Measurements from ENCODE around the gene AFF3. TPM values are rescaled to one million over a fixed set of nuclear protein-coding genes. Genes with fewer than 3 reads are reported as not detected.

AFF3 gene
- total and polyA plus RNA-seq, 10 of the 15 experiments (the other 5 are each of a cell fraction or from before 2014, with no cell fraction given): 0.26 to 5.5 (median 3.0) TPM

GRCh38 chr2:99576775-99577174 lies 565.6 kb downstream of the AFF3 start (continued):
- TF ChIP-seq BCLAF1 (IDR thresholded peaks at IDR 0.05) (no peak), CHD2 (IDR thresholded peaks at IDR 0.05; ENCODE audit: borderline replicate concordance, low read depth, low read length) (no peak), SREBF1 (IDR thresholded peaks at IDR 0.05; ENCODE audit: low read length) (no peak), SMAD5 (IDR thresholded peaks at IDR 0.05; ENCODE audit: low read depth) (no peak), MLLT1 (IDR thresholded peaks at IDR 0.05) (no peak)

GRCh38 chr2:99573634-99574251 lies 568.6 kb downstream of the AFF3 start:
- 45% methylated on average over 11 of the region's 11 CpGs for WGBS (ENCODE audit: insufficient coverage, insufficient replicate concordance, low lambda C conversion rate, missing lambda C conversion rate)
- Histone ChIP-seq H3K27me3 (replicated peaks in 1 of 2; ENCODE audit: control insufficient read depth in 2 of 2, insufficient read depth in 2 of 2, low read length in 1 of 2) (no peaks in the 10 kb centered on the region; a peak in 2 of 4 replicates), H3K4me1 (ENCODE audit: control insufficient read depth, insufficient read depth, low read length) (no peaks in the 10 kb centered on the region), H3K79me2 (ENCODE audit: control insufficient read depth, insufficient read depth, low read length) (no peaks in the 10 kb centered on the region), H3K4me3 (no peak overlapping the region), H3K9ac (ENCODE audit: control insufficient read depth, insufficient read depth, low read length) (no peak overlapping the region), H3K36me3 (ENCODE audit: control insufficient read depth in 2 of 2, insufficient read depth in 2 of 2, low read length in 1 of 2) (no peaks in the 10 kb centered on the region), H4K20me1 (ENCODE audit: control insufficient read depth, insufficient read depth) (no peaks in the 10 kb centered on the region), H3K27ac (ENCODE audit: control insufficient read depth, insufficient read depth) (no peak overlapping the region), H2AFZ (ENCODE audit: control insufficient read depth, low read depth, low read length) (no peak overlapping the region), H3K9me3 (replicated peaks; ENCODE audit: control insufficient read depth, insufficient read depth, low read length) (no peaks in the 10 kb centered on the region), H3K4me2 (ENCODE audit: control insufficient read depth, insufficient read depth) (no peak overlapping the region)
- no TSS peak for BruUV-seq (replicated peaks)
- in situ Hi-C loops (cut with MboI): no loop called here
- intact Hi-C loops (cut with micrococcal nuclease; ENCODE audit: unreplicated experiment): no loop called here
- ATAC-seq: peak; percentile 77
- RAD21 ChIA-PET (ENCODE audit: unreplicated experiment): no interaction called here
- DNase-seq (ENCODE audit: low read depth, low spot score): no peak
- CTCF ChIA-PET: no interaction called here
- no peak for FAIRE-seq
- SMC1A ChIA-PET (ENCODE audit: uncharacterized antibody, unreplicated experiment): no interaction called here
- POLR2A ChIA-PET: no interaction called here
- peak; percentile 49; the same call in 1 of the 2 replicates for TF ChIP-seq MTA2 (IDR thresholded peaks at IDR 0.05; ENCODE audit: low read depth)
- no peak for TF ChIP-seq RBBP5 (conservative IDR thresholded peaks at IDR 0.05)
- TF ChIP-seq RAD21 (IDR thresholded peaks at IDR 0.05; ENCODE audit: insufficient read depth, low read depth, low read length): no peak
- TF ChIP-seq IRF3 (IDR thresholded peaks at IDR 0.05): no peak
- TF ChIP-seq NR2C1 (IDR thresholded peaks at IDR 0.05): no peak
- no peak for TF ChIP-seq ZSCAN29 (IDR thresholded peaks at IDR 0.05)
- TF ChIP-seq NKRF (conservative IDR thresholded peaks at IDR 0.05): no peak
- TF ChIP-seq RFX5 (IDR thresholded peaks at IDR 0.05; ENCODE audit: low read depth, low read length): no peak
- no peak for TF ChIP-seq MAX (IDR thresholded peaks at IDR 0.05; ENCODE audit: low read depth, low read length)
- no peak for TF ChIP-seq CBFB (IDR thresholded peaks at IDR 0.05; ENCODE audit: low read depth)

All from GM12878 (cell line).